Measurements from ENCODE around the gene PITX1. TPM values are rescaled to one million over a fixed set of nuclear protein-coding genes. Genes with fewer than 3 reads are reported as not detected.
A peak's percentile ranks its signal among the peaks of the same experiment; 100 is the strongest.

Gene PITX1
- total RNA-seq, 1 experiment from 2014 or later: 31.0 TPM

DNA sequence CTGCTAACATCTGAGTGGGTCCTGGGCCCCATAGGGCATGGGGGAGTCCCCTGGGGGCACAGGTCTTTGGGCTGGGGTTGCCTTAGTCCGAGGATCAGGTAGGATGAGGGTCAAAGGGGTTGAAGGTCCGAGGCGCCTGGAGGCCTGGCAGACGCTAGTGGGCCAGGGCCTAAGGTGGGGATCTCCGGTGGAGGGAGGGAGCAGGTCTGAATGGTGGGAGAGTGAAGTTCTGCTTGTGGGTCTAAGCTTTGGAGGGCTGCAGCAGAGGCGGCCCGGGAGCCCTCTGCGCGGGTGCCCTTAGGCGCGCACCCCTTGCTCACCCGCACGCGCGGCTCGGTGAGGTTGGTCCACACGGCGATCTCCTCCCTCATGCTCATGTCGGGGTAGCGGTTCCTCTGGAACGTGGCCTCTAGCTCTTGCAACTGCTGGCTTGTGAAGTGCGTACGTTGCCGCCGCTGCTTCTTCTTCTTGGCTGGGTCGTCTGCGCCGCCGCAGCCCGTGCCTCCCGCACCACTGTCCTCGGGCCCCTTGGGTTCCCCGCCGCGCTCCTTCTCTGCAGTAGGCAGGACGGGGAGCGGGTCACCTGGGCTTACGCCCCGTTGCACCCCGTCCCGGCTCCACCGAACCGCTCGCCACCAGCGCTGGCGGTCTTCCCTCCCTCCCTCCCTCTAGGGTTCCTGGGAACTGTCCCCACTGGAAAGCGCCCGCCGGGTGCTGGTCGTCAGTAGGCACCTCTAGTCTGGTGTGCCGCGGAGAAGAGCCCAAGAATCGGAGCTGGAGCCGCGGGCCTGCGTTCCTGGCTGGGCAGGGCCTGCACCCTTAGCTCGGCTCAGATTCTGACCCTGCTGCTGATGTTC is 2.8 kb downstream of the PITX1 start:
- intact Hi-C loops (cut with micrococcal nuclease): loop anchor here (5.0 kb wide), 1 partner anchor 156 kb away; no protein-coding TSS in a partner anchor
- Histone ChIP-seq H3K36me3 (ENCODE audit: control insufficient read depth in 1 of 2, insufficient read depth in 2 of 2, low read length in 2 of 2) (peaks cover 0 to 3% of the 10 kb centered on the region in 2 experiments; a peak in 1 of 4 replicates), H3K27ac (ENCODE audit: low read depth, low read length) (no peak overlapping the region; the same call in 1 of the 2 replicates), H3K9me3 (ENCODE audit: control insufficient read depth in 1 of 2, insufficient read depth in 1 of 2, low read depth in 1 of 2, low read length in 2 of 2) (no peaks in the 10 kb centered on the region), H3K9me2 (ENCODE audit: insufficient read depth) (no peaks in the 10 kb centered on the region), H3K9ac (ENCODE audit: low read length) (peak overlapping the region; percentile 97), H3K4me3 (replicated peaks in 1 of 2; ENCODE audit: low read depth in 1 of 2, low read length in 2 of 2) (no peak overlapping the region), H4K20me1 (ENCODE audit: insufficient read depth) (no peaks in the 10 kb centered on the region), H3K4me1 (ENCODE audit: control insufficient read depth in 1 of 2, insufficient read depth in 2 of 2, low read length in 2 of 2) (peaks cover 11 to 24% of the 10 kb centered on the region in 2 experiments), H3K4me2 (ENCODE audit: low read length) (peak overlapping the region; percentile 97), H3K27me3 (ENCODE audit: insufficient read depth, low read length) (no peaks in the 10 kb centered on the region), H2AFZ (ENCODE audit: low read depth, low read length, poor library complexity, severe bottlenecking) (no peak overlapping the region), H3K79me2 (ENCODE audit: insufficient read depth, low read length) (peaks cover 58% of the 10 kb centered on the region)
- TF ChIP-seq YY1 (IDR thresholded peaks at IDR 0.05; ENCODE audit: extremely low read depth, insufficient replicate concordance, low read depth, low read length) (no peak), EZH2 (IDR thresholded peaks at IDR 0.05) (no peak), POLR2AphosphoS5 (IDR thresholded peaks at IDR 0.05; ENCODE audit: low read depth, low read length) (no peak), FOSL1 (IDR thresholded peaks at IDR 0.05; ENCODE audit: low read depth) (no peak), RAD21 (IDR thresholded peaks at IDR 0.05; ENCODE audit: low read depth) (no peak), EZH2phosphoT487 (IDR thresholded peaks at IDR 0.05; ENCODE audit: borderline replicate concordance) (no peak), CBX3 (IDR thresholded peaks at IDR 0.05; ENCODE audit: low read depth) (no peak), ELF1 (IDR thresholded peaks at IDR 0.05; ENCODE audit: borderline replicate concordance, low read depth) (no peak), JUND (IDR thresholded peaks at IDR 0.05) (no peak), ZFX (IDR thresholded peaks at IDR 0.05) (no peak), SIN3A (IDR thresholded peaks at IDR 0.05; ENCODE audit: low read depth) (no peak), EGR1 (IDR thresholded peaks at IDR 0.05; ENCODE audit: low read depth) (no peak)
- TF ChIP-seq, protein P1, sequence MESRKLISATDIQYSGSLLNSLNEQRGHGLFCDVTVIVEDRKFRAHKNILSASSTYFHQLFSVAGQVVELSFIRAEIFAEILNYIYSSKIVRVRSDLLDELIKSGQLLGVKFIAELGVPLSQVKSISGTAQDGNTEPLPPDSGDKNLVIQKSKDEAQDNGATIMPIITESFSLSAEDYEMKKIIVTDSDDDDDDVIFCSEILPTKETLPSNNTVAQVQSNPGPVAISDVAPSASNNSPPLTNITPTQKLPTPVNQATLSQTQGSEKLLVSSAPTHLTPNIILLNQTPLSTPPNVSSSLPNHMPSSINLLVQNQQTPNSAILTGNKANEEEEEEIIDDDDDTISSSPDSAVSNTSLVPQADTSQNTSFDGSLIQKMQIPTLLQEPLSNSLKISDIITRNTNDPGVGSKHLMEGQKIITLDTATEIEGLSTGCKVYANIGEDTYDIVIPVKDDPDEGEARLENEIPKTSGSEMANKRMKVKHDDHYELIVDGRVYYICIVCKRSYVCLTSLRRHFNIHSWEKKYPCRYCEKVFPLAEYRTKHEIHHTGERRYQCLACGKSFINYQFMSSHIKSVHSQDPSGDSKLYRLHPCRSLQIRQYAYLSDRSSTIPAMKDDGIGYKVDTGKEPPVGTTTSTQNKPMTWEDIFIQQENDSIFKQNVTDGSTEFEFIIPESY (IDR thresholded peaks at IDR 0.05; ENCODE audit: extremely low read depth, insufficient replicate concordance, low read length): no peak
- TF ChIP-seq, protein P2, sequence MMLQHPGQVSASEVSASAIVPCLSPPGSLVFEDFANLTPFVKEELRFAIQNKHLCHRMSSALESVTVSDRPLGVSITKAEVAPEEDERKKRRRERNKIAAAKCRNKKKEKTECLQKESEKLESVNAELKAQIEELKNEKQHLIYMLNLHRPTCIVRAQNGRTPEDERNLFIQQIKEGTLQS (IDR thresholded peaks at IDR 0.05): no peak
- TF ChIP-seq, protein P3, sequence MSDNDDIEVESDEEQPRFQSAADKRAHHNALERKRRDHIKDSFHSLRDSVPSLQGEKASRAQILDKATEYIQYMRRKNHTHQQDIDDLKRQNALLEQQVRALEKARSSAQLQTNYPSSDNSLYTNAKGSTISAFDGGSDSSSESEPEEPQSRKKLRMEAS (IDR thresholded peaks at IDR 0.05): no peak
- TF ChIP-seq, protein P4, sequence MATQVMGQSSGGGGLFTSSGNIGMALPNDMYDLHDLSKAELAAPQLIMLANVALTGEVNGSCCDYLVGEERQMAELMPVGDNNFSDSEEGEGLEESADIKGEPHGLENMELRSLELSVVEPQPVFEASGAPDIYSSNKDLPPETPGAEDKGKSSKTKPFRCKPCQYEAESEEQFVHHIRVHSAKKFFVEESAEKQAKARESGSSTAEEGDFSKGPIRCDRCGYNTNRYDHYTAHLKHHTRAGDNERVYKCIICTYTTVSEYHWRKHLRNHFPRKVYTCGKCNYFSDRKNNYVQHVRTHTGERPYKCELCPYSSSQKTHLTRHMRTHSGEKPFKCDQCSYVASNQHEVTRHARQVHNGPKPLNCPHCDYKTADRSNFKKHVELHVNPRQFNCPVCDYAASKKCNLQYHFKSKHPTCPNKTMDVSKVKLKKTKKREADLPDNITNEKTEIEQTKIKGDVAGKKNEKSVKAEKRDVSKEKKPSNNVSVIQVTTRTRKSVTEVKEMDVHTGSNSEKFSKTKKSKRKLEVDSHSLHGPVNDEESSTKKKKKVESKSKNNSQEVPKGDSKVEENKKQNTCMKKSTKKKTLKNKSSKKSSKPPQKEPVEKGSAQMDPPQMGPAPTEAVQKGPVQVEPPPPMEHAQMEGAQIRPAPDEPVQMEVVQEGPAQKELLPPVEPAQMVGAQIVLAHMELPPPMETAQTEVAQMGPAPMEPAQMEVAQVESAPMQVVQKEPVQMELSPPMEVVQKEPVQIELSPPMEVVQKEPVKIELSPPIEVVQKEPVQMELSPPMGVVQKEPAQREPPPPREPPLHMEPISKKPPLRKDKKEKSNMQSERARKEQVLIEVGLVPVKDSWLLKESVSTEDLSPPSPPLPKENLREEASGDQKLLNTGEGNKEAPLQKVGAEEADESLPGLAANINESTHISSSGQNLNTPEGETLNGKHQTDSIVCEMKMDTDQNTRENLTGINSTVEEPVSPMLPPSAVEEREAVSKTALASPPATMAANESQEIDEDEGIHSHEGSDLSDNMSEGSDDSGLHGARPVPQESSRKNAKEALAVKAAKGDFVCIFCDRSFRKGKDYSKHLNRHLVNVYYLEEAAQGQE (IDR thresholded peaks at IDR 0.05; ENCODE audit: low read depth): no peak
- no peak for DNase-seq (ENCODE audit: low read depth, low spot score)
- no peak for ATAC-seq
- ChIA-PET CTCF (no interaction called here), RAD21 (ENCODE audit: low non-redundant PET in 1 of 2, low total read pairs in 2 of 2, uncharacterized antibody in 2 of 2, unreplicated experiment in 2 of 2) (no interaction called here), POLR2A (no interaction called here)
- no TSS peak for BruUV-seq (replicated peaks)
